HG03521 (cell line): ENCODE measurements around the gene SYTL3.
"Not testable (repeated sequence)": the region's sequence is repeated elsewhere in the genome, so short reads cannot be mapped to it uniquely, and the experiment has no call there.

ENCODE experiments used
- ATAC-seq: cut with Tn5 transposase; IDR thresholded peaks from one replicate; pipeline ENCODE4 v1.9.1; 2021; ENCODE audit warnings: mild to moderate bottlenecking, moderate library complexity; ENCODE audit not compliant: unreplicated experiment

The SYTL3 gene

DNA sequence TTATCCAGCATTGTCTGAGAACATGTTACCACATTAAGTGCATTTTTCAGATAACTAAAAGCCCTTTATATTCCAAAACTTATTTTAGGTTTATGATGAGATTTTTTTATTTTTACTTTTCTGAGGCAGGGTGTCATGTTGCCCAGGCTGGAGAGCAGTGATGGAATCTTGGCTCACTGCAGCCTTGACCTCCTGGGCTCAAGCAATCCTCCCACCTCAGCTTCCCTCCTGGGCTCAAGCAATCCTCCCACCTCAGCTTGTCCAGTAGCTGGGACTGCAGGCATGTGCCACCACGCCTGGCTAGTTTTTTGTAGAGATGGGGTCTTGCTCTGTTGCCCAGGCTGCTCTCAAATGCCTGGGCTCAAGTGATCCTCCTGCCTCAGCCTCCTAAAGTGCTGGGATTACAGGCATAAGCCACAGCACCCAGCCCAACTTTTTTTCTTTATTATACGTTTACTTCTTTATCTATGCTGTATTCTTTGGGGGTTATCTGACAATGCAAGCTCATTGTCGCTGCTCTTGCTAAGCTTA lies 11.5 kb upstream of the SYTL3 start:
- ATAC-seq: no peak

DNA sequence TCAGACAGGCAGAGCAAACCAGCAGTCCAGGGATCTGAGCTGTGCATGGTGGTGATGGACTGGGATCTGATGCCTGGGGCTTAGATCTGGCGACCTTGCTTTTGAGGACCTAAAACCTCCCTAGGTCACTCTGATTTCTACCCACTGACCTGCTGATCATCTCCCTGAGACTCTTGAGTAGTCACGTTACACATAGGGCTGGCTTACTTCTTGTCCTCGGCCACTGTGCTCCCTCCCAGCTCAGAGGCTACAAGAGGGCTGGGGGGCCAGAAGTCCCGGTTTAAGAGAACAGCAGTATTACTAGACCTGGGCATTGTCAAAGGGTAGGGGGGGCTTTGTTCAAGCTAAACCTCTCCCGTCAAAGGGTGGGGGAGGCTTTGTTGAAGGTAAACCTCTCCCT lies 10.8 kb upstream of the SYTL3 start:
- no peak for ATAC-seq

DNA sequence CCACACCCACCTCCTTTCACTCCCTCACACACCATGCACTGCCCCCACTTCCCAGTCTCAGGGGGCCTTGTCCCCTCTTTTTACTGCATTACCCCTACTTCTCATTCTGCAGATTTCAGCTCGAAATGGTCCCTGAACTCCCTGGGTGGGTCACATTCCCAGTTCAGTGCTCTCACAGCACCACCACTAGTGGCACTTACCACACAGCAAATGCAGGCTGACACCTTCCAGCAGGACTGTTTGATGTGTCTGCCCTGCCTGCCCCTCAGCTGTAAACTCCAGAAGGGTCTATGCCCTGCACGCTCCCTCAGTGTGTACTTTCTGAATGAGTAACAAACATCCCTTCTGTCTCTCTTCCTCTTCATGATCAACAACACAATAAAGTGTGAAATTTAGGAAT lies 9.3 kb upstream of the SYTL3 start:
- ATAC-seq: no peak

DNA sequence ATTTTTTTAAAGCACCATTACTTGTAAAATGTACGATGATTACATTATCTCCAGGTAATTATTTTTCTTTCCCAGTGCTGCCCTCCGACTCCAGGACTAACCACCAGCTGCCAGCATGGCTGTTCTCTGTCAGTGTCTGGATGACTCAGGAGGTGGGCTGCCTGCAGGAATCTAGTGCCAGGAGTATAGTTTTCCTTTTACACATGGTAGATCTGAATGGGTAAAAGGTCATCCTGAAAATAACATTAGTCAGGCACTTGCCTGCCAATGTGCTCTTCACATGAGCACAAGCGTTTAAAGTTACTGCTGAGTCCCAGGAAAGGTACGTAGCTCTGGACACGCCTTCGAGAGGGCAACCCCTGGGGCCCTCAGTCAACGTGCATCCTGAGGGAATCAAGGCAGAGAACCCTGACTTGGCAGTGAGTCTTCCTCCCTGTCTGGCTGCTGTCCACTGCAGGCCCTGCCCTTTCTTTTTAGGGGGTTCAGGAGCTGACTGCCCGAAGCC lies 7.7 kb upstream of the SYTL3 start:
- no peak for ATAC-seq

DNA sequence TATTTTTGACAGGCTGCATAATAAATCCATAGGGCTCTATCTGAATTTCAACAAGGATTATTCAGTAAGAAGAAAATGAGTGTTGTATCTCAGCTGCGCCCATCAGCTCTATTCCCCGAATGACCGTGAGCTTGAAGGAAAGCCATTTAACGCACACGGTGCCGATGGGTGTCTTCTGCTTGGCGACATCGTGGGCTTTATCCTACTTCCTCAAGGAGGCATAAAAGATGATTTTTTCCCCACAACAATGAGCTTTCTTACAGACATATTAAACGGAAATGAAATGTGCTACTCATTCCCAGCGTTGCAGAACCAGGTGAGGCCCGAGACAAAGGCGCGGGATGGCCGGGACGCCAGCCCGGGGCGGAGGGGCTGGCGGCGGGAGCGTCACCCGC lies 6.0 kb upstream of the SYTL3 start:
- no peak for ATAC-seq

DNA sequence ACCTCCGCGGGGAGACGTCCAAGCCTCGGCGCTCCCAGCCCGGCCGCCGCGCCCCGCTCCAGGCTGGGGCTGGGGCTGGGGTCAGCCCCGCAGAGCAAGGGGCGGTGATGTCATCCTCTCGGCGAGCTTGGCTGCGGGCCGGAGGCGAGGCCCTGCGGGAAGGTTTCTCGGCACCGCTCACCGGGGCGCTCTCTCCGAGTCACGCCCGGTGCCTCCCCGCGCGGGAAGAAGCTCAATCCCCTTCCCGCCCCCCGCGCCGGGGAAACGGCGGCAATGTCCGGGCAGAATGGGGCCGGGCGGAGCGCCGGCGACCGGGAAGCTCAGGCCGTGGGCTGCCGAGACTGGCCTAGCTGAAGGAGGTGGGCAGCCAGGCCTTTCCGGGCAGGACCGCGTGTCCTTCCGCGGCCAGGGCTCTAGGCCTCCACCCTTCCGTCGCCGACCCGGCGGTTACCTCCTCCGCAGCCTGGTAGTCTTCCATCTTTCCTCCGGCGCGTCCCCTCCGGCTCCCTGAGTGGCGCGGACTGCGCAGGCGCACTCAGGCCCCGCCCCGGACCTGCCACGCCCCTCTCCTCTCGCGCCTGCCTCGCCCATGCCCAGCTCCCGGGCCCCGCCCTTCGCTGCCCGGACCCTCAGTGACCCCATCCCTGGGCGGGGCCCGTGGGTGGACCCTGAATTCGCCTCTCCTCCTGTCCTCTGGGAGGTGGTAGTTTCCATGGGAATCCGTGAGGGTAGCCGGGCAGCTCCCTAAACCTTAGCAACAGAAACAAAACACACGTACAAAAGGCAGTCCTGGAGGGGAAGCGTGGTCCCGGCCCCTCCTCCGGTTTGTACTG lies 5.4 kb upstream of the SYTL3 start, which contains the start of gene DYNLT1:
Gene DYNLT1, minus strand, starts transcription at position 513 of the 833 bp plus-strand sequence. Its CDS starts 35 bp downstream, at position 478.
- peak; percentile 64 for ATAC-seq

DNA sequence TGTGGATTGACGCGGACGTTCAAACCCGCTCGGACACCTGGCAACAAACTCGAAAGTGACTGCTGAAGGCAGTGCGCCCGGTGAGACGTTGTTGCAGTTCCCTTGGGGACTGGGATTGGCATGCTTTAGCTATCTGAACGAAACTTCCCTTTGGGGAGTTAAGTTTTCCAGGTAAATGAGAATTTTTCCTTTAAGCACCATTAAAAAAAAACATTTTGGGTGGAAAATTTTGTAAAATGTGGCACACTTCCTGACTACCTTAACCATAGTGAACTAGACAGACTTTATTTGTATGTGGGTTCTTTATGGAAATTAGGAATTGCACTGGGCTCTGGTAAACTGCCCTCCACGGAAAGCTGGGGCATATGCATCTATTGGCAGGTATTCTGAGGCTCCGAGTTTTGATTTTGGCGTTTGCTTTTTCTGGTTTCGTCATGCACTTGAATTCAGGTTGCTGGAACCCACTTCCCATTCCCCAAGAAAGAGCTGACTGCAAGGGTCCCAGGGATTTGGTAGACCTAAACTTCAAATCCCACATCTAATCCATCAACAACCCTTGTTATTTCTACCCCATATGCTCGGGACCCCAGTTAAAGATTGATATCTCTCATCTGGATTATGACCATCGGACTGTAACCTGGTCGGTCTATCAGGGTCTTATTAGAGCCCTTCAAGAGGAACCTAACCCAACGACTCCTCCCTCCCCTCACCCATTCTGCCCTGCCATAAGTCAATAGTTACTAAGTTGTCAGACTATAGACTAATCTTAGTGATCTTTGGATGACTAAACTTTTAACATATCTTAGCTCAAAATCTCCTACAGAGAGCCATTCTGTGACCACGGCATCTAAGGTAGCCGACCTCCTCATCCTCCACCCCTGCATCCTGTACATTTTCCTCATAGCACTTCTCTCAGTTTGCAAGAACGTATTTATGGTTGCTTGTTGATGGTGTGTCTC lies 4.5 kb upstream of the SYTL3 start:
- no peak for ATAC-seq

DNA sequence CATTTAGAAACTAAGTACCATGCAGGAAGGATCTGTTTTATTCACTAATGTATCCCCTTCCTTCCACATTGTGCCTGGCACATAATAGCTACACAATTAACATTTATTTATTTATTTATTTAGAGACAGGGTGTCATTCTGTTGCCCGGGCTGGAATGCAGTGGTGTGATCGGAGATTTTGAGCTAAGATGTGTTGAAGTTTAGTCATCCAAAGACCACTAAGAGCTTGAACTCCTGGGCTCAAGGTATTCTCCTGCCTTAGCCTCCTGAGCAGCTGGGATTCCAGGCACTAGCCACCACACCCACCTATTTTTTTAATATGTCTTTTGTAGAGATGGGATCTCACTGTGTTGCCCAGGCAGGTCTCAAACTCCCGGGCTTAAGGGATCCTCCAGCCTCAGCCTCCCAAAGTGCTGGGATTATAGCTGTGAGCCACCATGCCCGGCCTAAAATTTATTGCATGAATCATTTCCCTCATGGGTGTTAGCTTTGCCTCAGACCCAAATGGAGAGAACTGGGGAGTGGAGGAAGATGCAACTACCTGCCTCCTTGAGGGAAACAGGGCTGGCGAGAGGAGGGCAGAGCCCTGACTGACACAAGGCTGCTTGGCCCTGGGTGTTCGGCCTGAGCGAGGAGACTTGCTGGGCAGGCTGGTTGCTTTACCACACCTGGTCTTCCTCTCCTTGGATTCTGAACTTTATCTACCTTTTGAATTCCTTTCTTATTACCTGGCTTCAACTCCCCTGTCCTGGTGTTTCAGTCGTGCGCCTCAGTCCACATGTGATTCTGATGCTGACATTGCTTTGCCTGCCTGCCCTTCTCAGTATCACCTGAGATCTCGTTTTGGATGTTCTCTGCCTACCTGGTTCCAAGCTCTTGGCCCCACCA lies 3.6 kb upstream of the SYTL3 start:
- no peak for ATAC-seq

DNA sequence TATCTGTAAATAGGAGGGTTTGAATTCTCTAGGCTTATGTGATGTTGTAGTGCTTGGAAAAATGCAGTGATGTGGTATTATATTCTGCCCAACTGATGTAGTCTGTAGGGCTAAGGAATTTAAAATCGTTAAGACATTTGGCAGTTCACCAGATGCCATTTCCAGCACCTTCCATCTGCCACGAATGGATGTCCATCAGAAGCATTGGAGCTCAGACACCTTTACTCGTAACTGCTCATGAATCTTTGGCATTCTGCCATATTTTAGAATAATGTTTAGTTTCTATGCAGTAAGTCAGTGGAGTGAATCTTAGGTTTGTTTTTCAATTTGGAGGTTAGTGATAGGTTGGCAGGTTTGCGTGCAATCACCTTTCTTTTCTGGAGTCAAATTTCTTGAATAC lies 2.4 kb upstream of the SYTL3 start:
- ATAC-seq: no peak

DNA sequence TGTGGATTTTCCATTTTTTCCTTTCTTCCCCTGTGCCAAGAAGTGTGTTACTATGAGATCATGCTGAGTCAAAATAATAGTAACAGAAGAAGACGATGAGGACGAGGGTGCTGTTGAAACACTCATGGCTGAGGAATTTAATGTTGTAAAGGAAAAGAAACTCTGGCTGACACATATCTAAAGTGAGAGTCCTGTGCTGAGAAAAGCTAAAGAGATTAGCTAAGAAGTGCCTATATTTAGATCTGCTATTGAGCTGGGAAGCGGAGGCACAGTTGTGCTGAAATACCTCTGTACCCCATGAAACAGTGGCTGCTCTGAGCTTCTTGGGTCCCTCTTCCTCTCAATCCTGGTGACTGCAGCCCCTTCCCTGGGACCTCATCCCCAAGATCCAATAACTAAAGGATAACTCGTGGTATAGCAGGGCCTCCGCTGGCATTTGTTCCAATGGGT lies 1.1 kb upstream of the SYTL3 start:
- ATAC-seq: no peak

DNA sequence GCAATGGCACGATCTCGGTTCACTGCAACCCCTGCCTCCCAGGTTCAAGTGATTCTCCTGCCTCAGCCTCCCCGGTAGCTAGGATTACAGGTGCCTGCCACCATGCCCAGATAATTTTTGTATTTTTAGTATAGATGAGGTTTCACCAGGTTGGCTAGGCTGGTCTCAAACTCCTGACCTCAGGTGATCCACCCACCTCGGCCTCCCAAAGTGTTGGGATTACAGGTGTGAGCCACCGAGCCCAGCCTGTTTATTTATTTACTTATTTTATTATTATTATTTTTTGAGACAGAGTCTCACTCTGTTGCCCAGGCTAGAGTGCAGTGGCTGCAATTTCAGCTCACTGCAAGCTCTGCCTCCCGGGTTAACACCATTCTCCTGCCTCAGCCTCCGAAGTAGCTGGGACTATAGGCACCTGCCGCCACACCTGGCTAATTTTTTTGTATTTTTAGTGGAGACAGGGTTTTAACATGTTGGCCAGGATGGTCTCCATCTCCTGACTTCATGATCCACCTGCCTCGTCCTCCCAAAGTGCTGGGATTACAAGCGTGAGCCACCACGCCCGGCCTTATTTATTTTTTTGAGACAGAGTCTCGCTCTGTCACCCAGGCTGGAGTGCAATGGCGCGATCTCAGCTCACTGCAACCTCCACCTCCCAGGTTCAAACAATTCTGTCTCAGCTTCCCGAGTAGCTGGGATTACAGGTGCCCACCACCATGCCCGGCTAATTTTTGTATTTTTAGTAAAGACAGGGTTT lies 2.3 kb downstream of the SYTL3 start:
- ATAC-seq: not testable (repeated sequence)

DNA sequence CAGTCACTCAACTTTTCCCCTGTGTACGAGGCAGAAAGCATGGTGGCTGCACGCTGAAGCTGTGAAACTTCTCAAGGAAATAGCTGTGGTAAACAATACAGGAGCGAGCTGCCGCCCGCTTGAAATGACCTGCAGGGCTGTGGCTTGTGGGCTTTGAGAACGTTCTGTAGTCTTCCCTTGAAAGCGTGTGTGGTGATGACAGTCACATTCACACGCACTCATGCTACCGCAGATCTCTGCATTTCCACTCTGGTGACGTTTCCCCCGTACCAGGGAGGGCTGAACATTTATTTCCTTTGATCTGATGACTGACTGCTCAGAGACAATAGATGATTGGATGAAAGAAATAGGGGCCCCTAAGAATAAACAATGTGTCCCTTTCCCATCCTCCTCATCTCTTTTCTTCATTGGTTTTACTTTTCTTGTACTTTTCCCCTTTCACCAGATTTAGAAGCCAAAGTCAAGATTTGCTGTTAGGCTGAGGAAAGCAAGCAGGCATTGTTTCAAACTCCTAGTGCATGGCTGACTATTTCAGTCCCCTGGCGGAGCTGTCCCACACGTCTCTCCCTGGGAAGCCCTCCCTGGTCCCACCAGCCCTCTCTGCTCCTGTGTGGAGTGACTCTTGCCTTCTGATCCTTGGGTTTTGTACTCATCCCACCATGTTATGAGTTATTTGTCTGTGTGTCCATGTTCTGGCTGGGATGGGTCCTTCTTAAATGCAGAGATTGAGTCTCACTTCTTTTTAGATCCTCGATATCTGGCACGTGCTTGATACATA lies 3.9 kb downstream of the SYTL3 start:
- peak; percentile 64 for ATAC-seq

DNA sequence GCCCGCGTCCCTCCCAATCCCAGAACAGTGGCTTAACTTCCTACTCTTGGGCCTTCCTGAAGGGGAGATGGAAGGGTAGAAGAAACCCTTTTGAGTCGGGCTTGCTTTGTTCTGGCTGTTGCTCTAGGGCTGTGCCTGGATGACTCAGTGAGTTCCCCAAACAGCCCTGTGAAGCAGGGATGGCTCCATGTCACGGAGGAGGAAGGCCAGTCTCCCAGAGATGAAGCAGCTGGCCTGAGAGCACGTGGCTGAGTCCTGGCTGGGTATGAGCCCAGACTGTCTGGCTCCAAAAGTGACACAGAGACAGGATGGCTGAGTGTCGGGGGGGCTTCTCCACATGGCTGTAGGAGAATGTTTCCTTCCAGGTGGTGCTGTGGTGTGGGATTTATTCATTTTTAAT lies 4.6 kb downstream of the SYTL3 start:
- no peak for ATAC-seq

DNA sequence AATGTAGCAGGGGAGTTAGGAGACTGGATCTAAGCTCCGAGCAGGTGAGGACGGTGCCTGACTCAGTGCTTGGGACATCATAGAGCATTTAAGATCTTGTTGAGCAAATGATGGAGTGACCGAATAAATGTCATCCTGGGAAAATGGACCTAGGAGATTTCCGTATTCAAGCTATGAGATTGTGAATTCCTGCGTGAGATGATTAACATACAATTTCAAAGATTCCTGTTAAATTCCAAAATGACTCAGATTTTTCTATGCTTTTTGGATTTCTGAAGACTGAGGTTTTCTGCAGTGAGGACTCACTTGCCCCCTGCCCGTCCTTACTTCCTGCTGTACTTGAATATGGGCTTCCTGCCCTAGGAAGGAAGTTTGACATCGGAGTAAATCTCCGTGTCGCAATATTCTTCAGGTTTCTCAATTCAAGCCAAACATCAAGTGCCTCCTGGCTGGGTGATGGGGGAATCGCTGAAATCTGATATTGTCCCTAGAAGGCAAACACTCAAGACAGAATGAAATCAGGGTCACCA lies 5.2 kb downstream of the SYTL3 start:
- no peak for ATAC-seq

DNA sequence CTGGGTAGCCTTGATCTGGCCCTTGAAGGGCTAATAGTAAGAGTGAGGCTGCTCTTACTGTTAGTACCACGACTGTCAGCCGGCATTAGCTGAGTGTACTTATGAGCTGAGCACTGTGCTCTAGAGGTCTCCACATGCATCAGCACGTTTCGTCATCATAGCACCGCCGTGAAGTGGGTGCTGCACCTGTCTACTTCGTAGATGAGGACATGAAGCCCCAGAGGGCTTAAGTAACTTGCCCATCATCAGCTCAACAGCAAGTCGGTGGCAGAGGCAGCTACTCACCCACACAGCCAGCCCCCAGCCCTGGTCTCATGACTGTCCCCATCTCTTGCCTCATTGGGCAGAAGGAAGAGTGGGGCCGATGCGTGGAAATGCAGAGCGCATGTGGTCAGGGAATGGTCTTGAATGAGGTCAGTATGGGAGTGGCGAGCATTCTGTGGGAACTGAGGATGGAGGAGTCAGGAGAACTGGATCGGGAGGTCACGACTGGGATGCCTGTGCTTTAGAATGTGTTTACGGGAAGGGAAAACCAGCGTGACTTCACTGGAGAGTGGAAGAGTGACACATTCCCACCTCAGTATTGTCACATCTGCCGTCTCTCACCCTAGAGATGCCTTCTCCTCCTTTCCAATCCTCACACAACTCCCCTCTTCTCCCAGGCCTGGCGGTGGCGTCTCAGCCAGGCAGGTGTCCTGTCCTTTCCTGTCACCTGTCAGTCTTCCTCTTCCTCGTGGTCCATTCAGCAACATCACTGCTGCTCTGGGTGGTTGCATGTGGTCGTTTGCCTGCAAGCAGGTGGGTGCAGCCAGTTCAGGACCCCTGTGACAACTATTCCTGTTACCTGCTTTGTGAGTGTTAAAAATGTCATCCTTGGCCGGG lies 6.0 kb downstream of the SYTL3 start:
- no peak for ATAC-seq

DNA sequence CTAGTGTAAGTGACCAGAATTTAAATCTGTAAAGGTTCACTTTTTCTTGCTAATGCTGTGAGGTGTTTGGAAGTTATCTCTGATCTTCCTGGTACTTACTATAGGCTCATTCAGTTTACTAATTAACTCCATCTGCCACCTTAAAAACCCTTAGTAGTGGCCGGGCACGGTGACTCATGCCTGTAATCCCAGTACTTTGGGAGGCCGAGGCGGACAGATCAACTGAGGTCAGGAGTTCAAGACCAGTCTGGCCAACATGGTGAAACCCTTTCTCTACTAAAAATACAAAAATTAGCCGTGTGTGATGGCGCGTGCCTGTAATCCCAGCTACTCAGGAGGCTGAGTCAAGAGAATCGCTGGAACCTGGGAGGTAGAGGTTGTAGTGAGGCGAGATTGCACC lies 7.1 kb downstream of the SYTL3 start:
- ATAC-seq: not testable (repeated sequence)

DNA sequence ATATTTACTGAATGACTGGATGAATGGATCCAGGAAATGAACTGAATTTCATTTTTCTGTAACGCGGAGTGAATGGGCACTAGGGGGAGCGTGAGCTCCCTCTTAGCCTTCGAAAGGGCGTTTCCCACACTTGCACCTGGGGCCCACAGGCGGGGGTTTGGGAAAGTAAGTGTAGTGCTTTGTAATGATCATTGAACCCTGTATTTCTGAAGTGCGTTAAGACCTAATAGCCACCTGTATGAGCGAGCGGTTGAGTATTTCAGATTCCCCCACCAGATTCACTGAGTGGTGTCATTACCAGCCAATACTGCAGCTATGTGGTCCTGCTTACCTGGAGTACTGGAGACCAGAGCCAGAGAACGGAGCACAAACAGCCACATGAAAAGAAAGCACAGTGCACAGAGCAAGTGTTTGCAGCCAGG lies 10.5 kb downstream of the SYTL3 start:
- ATAC-seq: no peak
